Upper lobe of right lung (tissue), 1 donor: ENCODE results near the gene FCMR. TPM values are rescaled to one million over a fixed set of nuclear protein-coding genes. Genes with fewer than 3 reads are reported as not detected.

Experiments
- ATAC-seq: fragments of 200-7000 bp; cut with Tn5 transposase; one replicate; pipeline ENCODE4 v1.9.1; 2020; ENCODE audit warnings: mild to moderate bottlenecking, moderate library complexity
- DNase-seq: peaks from one replicate; pipeline ENCODE4 v3.0.0-alpha.2; 2020
- H3K27ac ChIP-seq: fragments of 200-600 bp; one replicate; pipeline ENCODE4 v1.8.0; 2022
- H3K27me3 ChIP-seq: fragments of 200-600 bp; one replicate; pipeline ENCODE4 v1.8.0; 2022; ENCODE audit warnings: mild to moderate bottlenecking
- H3K36me3 ChIP-seq: fragments of 200-600 bp; one replicate; pipeline ENCODE4 v1.8.0; 2022
- H3K4me1 ChIP-seq: fragments of 200-600 bp; one replicate; pipeline ENCODE4 v1.8.0; 2022
- H3K4me3 ChIP-seq: fragments of 200-600 bp; one replicate; pipeline ENCODE4 v1.8.0; 2022; ENCODE audit warnings: mild to moderate bottlenecking
- H3K9me3 ChIP-seq: fragments of 200-600 bp; one replicate; pipeline ENCODE4 v1.8.0; 2022
- intact Hi-C: fragments of 100-400 bp; cut with DNase I; formaldehyde crosslinking; loops from one replicate; pipeline ENCODE4 v1.11.0; 2022
- total RNA-seq: library from RNA; stranded (reverse); fragmentation: NEBNext Ultra II Directional; extraction: Animal tissue kit (Norgen Biotek cat#: 25700); gene quantifications from one replicate; pipeline ENCODE4 v1.2.1, GENCODE V29; 2021
- TF ChIP-seq, protein P1 (sequence below): fragments of 200-600 bp; IDR thresholded peaks from one replicate; pipeline ENCODE4 v1.8.0; 2022; ENCODE audit warnings: antibody characterized with exemption
- donor health status: DM: no; HTN: yes; CAD: no; lungs with severe emphysema.

FCMR gene
- total RNA-seq, 1 donor from 2014 or later, result 12.6 TPM

DNA sequence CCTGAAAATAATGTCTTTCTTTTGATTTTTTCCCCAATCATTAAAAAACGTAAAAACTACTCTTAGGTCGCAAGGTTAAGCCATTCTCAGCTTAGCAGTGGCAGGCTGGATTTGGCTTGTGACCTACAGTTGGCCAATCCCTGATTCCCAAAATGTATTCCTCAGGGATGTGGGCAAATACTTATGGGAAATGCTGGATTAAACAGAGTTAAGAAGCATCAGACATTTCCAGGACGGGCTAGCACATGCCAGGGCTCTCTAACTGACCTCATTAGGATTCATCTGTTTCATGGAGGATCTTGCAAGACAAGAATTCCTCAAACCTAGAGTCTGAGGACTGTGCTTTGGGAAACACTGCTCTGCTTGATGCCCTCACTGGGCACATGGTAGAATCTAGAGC, 25.5 kb downstream of the FCMR start:
- H3K36me3 ChIP-seq, result no peaks in the 10 kb centered on the region
- no peaks in the 10 kb centered on the region for H3K27me3 ChIP-seq
- no peak overlapping the region for H3K4me3 ChIP-seq
- TF ChIP-seq, protein P1, sequence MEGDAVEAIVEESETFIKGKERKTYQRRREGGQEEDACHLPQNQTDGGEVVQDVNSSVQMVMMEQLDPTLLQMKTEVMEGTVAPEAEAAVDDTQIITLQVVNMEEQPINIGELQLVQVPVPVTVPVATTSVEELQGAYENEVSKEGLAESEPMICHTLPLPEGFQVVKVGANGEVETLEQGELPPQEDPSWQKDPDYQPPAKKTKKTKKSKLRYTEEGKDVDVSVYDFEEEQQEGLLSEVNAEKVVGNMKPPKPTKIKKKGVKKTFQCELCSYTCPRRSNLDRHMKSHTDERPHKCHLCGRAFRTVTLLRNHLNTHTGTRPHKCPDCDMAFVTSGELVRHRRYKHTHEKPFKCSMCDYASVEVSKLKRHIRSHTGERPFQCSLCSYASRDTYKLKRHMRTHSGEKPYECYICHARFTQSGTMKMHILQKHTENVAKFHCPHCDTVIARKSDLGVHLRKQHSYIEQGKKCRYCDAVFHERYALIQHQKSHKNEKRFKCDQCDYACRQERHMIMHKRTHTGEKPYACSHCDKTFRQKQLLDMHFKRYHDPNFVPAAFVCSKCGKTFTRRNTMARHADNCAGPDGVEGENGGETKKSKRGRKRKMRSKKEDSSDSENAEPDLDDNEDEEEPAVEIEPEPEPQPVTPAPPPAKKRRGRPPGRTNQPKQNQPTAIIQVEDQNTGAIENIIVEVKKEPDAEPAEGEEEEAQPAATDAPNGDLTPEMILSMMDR, result no peak
- H3K9me3 ChIP-seq, result no peaks in the 10 kb centered on the region
- peak overlapping the region; percentile 6 for H3K27ac ChIP-seq
- DNase-seq (no peak), ATAC-seq (no peak)
- H3K4me1 ChIP-seq, result peaks cover 18% of the 10 kb centered on the region
- intact Hi-C loops, result no loop called here

DNA sequence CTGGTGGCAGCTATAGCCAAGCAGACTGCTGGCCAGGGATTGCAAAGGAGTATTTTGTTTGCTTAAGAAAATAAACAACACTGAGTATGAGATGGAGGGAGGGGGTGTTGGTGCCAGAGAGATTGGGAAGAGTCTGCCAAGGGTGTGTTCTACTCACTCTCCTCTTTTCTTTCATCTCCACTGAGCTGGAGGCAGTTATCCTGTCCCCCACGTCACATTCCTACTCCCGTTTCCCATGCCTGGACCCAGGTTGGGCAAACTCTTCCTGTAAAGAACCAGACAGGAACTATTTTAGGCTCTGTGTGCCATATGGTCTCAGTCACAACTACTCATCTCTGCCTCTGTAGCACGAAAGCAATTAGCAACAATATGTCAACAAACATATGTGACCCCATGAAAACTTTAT, 25.9 kb downstream of the FCMR start:
- Histone ChIP-seq H3K36me3 (no peaks in the 10 kb centered on the region), H3K4me3 (no peak overlapping the region), H3K4me1 (peaks cover 22% of the 10 kb centered on the region), H3K27ac (no peak overlapping the region), H3K27me3 (no peaks in the 10 kb centered on the region), H3K9me3 (no peaks in the 10 kb centered on the region)
- ATAC-seq, result peak; percentile 76
- intact Hi-C loops, result no loop called here
- no peak for DNase-seq
- TF ChIP-seq, protein P1, result no peak

DNA sequence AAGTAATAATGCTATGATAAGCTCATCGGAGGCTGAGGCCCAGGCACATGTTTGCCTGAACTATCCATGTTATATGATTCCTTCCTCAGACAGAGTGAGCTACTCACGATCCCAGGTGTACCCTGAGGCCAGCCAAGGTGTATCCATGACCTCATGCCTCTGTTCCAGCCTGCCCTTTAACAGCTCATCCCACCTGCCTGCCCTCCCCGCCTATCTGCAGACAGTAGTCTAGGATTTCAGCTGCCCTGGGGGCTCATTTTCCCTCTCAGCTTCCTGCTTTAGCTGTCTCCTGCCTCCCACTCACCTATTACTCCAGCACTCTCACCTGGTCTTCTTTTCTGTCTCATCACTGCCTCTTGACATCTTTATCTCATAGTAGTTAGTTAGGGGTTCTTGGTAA, 26.4 kb downstream of the FCMR start:
- H3K4me3 ChIP-seq, result no peak overlapping the region
- intact Hi-C loops, result no loop called here
- no peak overlapping the region for H3K27ac ChIP-seq
- H3K36me3 ChIP-seq, result no peaks in the 10 kb centered on the region
- peaks cover 27% of the 10 kb centered on the region for H3K4me1 ChIP-seq
- H3K27me3 ChIP-seq, result no peaks in the 10 kb centered on the region
- no peak for DNase-seq
- ATAC-seq, result no peak
- H3K9me3 ChIP-seq, result no peaks in the 10 kb centered on the region
- TF ChIP-seq, protein P1, result no peak

DNA sequence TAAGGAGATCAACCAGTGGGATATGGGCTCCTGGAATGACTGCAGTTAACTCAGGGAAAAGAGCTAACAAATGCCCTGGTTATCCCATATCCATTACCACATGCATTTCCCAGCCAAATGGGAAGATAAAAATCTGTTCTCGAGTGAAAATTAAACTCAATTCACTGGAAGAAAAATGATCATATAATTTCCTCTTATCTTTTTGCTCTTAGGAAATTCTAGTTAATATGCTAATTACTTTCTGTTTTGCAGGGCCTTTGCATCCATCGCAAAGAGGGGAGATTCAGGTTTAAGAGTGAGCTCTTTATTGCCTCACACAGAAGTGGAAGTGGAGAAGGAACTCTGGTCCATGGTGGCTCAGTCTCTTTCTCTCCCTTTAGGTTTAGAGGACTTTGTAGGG, 28.4 kb downstream of the FCMR start:
- TF ChIP-seq, protein P1, result no peak
- intact Hi-C loops, result no loop called here
- no peak overlapping the region for H3K27ac ChIP-seq

DNA sequence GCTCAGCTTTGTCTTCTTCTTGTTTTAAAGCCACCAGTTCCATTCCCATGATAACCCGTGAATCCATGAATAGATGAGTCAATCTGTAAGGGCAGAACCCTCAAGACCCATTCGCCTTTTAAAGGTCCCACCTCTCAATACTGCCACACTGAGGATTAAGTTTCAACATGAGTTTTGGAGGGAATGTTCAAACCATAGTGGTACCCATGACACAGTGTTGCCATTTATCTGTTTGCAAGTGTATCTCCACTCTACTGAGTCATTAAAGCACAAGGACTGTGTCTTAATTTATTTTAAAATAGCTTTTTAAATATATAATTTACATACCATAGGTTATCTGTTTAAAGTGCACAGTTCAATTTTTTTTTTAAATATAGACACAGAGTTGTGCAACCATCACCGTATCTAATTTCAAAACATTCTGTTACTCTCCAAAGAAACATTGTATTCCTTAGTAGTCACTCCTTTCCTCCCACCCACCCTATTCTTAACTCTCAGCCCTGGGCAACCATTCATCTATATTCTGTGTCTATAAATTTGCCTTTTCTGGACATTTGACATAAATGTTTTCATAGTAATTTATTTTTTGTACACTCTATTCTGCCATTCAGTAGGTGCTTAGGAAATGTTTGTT, 29.3 kb downstream of the FCMR start:
- H3K9me3 ChIP-seq, result no peaks in the 10 kb centered on the region
- peaks cover 39% of the 10 kb centered on the region for H3K4me1 ChIP-seq
- no peak overlapping the region for H3K27ac ChIP-seq
- H3K36me3 ChIP-seq, result no peaks in the 10 kb centered on the region
- ATAC-seq (no peak), DNase-seq (no peak)
- H3K4me3 ChIP-seq, result no peak overlapping the region
- H3K27me3 ChIP-seq, result no peaks in the 10 kb centered on the region
- intact Hi-C loops, result no loop called here
- TF ChIP-seq, protein P1, result no peak

More for the DNA sequence above, 28.4 kb downstream of the FCMR start:
- Histone ChIP-seq H3K36me3 (no peaks in the 10 kb centered on the region), H3K4me3 (no peak overlapping the region), H3K9me3 (no peaks in the 10 kb centered on the region), H3K27me3 (no peaks in the 10 kb centered on the region), H3K4me1 (peaks cover 39% of the 10 kb centered on the region)
- DNase-seq (no peak), ATAC-seq (no peak)

DNA sequence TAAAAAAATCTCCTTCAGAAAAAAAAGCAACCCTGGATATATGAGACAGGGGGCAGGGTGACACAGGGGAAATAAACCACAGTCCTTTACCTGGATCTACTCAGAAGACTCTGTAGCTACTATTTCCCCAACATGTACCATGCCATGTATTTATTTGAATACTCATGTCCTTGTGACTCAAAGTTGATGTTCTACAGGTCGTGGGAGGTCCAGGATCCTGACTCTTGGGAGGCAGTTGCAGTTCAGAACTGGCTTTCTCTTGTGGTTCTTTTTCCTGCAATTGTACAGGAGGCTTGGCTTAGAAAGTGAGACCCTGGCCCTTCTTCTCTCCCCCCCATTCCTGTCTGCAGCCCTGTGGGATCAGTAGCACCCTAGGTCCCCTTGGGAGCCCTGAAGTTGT, 30.3 kb downstream of the FCMR start:
- no peak overlapping the region for H3K27ac ChIP-seq
- H3K9me3 ChIP-seq, result no peaks in the 10 kb centered on the region
- no peaks in the 10 kb centered on the region for H3K27me3 ChIP-seq
- TF ChIP-seq, protein P1, result no peak
- no peaks in the 10 kb centered on the region for H3K36me3 ChIP-seq
- intact Hi-C loops, result no loop called here
- ATAC-seq (no peak), DNase-seq (no peak)
- H3K4me3 ChIP-seq, result no peak overlapping the region
- H3K4me1 ChIP-seq, result peaks cover 38% of the 10 kb centered on the region
